ENCODE measurements around the gene KRT76.

GRCh38 chr12:52810554-52810953 lies 33.4 kb upstream of the KRT76 start:
- no peak for TF ChIP-seq TAF1 (IDR thresholded peaks at IDR 0.05; ENCODE audit: borderline replicate concordance, insufficient read depth, low read length)
- no peak for TF ChIP-seq SIN3A (IDR thresholded peaks at IDR 0.05; ENCODE audit: borderline replicate concordance, insufficient read depth, low read length)
- TF ChIP-seq POLR2AphosphoS5 (IDR thresholded peaks at IDR 0.05; ENCODE audit: low read depth, low read length): no peak
